Neural crest cell (in vitro differentiated cells): ENCODE data around the gene TMED8. TPM values are rescaled to one million over a fixed set of nuclear protein-coding genes. Genes with fewer than 3 reads are reported as not detected.

Experiments used
- DNase-seq: peaks from one replicate; pipeline ENCODE4 v3.0.0; 2021; ENCODE audit warnings: low read depth, mixed read lengths, low spot score
- H3K27ac Mint-ChIP-seq: one replicate; pipeline ENCODE4 v1.8.0; 2021; ENCODE audit warnings: mild to moderate bottlenecking, mixed read lengths; ENCODE audit not compliant: unreplicated experiment
- H3K27me3 Mint-ChIP-seq: 2 replicates; pipeline ENCODE4 v1.8.0; 2021; ENCODE audit warnings: low read depth, mild to moderate bottlenecking, mixed read lengths
- H3K36me3 Mint-ChIP-seq: 2 replicates; pipeline ENCODE4 v1.8.0; 2021; ENCODE audit warnings: low read depth, mild to moderate bottlenecking, mixed read lengths
- H3K4me1 Mint-ChIP-seq: 2 replicates; pipeline ENCODE4 v1.8.0; 2021; ENCODE audit warnings: mixed read lengths
- H3K4me3 Mint-ChIP-seq: one replicate; pipeline ENCODE4 v1.8.0; 2021; ENCODE audit warnings: mild to moderate bottlenecking, mixed read lengths
- H3K9me3 Mint-ChIP-seq: 2 replicates; pipeline ENCODE4 v1.8.0; 2021; ENCODE audit warnings: mixed read lengths
- CTCF ChIP-seq: fragments of 200-600 bp; sonication (generic); conservative IDR thresholded peaks from 2 replicates; pipeline ENCODE4 v1.5.0; 2021; ENCODE audit warnings: antibody characterized with exemption, mild to moderate bottlenecking
- total RNA-seq: library from RNA; stranded (reverse); gene quantifications from 2 replicates; pipeline ENCODE4 v1.2.1, GENCODE V29; 2021

Gene TMED8
- total RNA-seq, 1 donor from 2014 or later = 19.1 TPM

GRCh38 chr14:77327111-77327510, 49.8 kb downstream of the TMED8 start:
- Mint-ChIP-seq H3K27ac (no peak overlapping the region), H3K36me3 (no peaks in the 10 kb centered on the region), H3K27me3 (no peaks in the 10 kb centered on the region), H3K9me3 (no peaks in the 10 kb centered on the region), H3K4me3 (no peak overlapping the region), H3K4me1 (peaks cover 12% of the 10 kb centered on the region)
- no peak for DNase-seq
- no peak for TF ChIP-seq CTCF

GRCh38 chr14:77325746-77326094, 51.2 kb downstream of the TMED8 start:
- Mint-ChIP-seq H3K4me1 (peaks cover 16% of the 10 kb centered on the region), H3K9me3 (no peaks in the 10 kb centered on the region), H3K27me3 (no peaks in the 10 kb centered on the region), H3K4me3 (peak overlapping the region; percentile 38), H3K27ac (no peak overlapping the region), H3K36me3 (no peaks in the 10 kb centered on the region)
- DNase-seq = no peak
- TF ChIP-seq CTCF = no peak

GRCh38 chr14:77324816-77325745, 51.8 kb downstream of the TMED8 start:
- no peak for DNase-seq

DNA sequence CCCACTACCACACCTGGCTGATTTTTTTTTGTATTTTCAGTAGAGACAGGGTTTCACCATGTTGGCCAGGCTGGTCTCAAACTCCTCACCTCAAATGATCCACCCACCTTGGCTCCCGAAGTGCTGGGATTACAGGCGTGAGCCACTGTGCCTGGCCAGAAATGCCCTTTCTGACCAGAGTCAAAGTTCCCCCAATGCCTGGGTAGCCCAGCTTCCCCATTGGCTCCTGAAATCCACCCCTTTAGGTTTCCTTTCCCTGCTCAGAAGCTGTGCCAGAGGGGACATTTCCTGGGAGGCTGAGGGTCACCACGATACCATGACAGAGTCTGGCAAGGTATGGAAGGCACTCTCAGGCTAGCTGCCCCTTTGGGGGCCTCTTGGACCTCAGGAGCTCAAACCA, 52.6 kb downstream of the TMED8 start:
- TF ChIP-seq CTCF = no peak
- Mint-ChIP-seq H3K36me3 (no peaks in the 10 kb centered on the region), H3K4me1 (peaks cover 26% of the 10 kb centered on the region), H3K4me3 (peak overlapping the region; percentile 27), H3K27me3 (no peaks in the 10 kb centered on the region), H3K9me3 (no peaks in the 10 kb centered on the region), H3K27ac (no peak overlapping the region)
- DNase-seq = no peak

More at GRCh38 chr14:77324816-77325745, 51.8 kb downstream of the TMED8 start:
- Mint-ChIP-seq H3K27me3 (no peaks in the 10 kb centered on the region), H3K4me1 (peaks cover 18% of the 10 kb centered on the region), H3K36me3 (no peaks in the 10 kb centered on the region), H3K4me3 (peak overlapping the region; percentile 38), H3K27ac (no peak overlapping the region), H3K9me3 (no peaks in the 10 kb centered on the region)
- no peak for TF ChIP-seq CTCF

DNA sequence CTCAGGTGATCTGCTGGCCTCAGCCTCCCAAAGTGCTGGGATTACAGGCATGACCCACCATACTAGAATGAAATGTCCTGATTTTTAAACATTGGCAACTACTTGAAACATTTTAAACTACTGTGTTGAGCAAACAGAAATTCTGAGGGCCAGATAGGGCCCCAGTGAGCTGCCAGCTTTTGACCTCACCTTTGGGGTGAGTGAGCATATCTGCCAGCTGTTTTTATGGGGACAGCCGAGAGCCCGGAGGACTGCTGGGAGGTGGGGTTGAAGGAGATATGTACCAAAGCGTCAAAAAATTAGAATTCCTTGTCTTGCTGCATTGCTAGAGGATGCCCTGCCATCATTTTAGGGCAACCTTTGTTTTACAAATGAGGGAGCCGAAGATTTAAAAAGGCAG, 53.3 kb downstream of the TMED8 start:
- Mint-ChIP-seq H3K4me1 (peaks cover 30% of the 10 kb centered on the region), H3K9me3 (no peaks in the 10 kb centered on the region), H3K4me3 (peak overlapping the region; percentile 12), H3K27me3 (no peaks in the 10 kb centered on the region), H3K27ac (peak overlapping the region; percentile 43), H3K36me3 (no peaks in the 10 kb centered on the region)
- no peak for DNase-seq
- no peak for TF ChIP-seq CTCF
